WTC11 (cell line): ENCODE measurements around the gene NDUFV1. TPM values are rescaled to one million over a fixed set of nuclear protein-coding genes. Genes with fewer than 3 reads are reported as not detected.

Experiments
- ATAC-seq: fragments of 200-7000 bp; cut with Tn5 transposase; 2 replicates; pipeline ENCODE4 v1.10.0; 2021; ENCODE audit warnings: mild to moderate bottlenecking, moderate library complexity
- CTCF ChIA-PET: fragments of 300-600 bp; sonication (Branson Sonifier 250); formaldehyde crosslinking; loops from one replicate; lab custom pipeline; 2021; ENCODE audit warnings: antibody characterized with exemption; lab: Charles Lee
- POLR2A ChIA-PET: fragments of 350-600 bp; sonication (Branson Sonifier 250); formaldehyde crosslinking; loops from one replicate; lab custom pipeline; 2021; ENCODE audit warnings: antibody characterized with exemption; lab: Charles Lee
- DNase-seq: peaks from one replicate; pipeline ENCODE4 v3.0.0; 2021; ENCODE audit warnings: low spot score
- H3K27ac Mint-ChIP-seq: 2 replicates; pipeline ENCODE4 v1.8.0; 2021; ENCODE audit warnings: mixed read lengths
- H3K27me3 Mint-ChIP-seq: 2 replicates; pipeline ENCODE4 v1.8.0; 2021; ENCODE audit warnings: low read depth, mild to moderate bottlenecking, moderate library complexity, mixed read lengths
- H3K36me3 Mint-ChIP-seq: 2 replicates; pipeline ENCODE4 v1.8.0; 2021; ENCODE audit warnings: mixed read lengths
- H3K4me1 Mint-ChIP-seq: 2 replicates; pipeline ENCODE4 v1.8.0; 2022; ENCODE audit warnings: mixed read lengths
- H3K4me3 Mint-ChIP-seq: 2 replicates; pipeline ENCODE4 v1.8.0; 2021; ENCODE audit warnings: mild to moderate bottlenecking, moderate library complexity, mixed read lengths
- H3K9me3 Mint-ChIP-seq: 2 replicates; pipeline ENCODE4 v1.8.0; 2021; ENCODE audit warnings: mixed read lengths
- ETV6 ChIP-seq: sonication (generic); formaldehyde crosslinking; IDR thresholded peaks from 2 replicates; pipeline ENCODE4 v1.8.1; 2022; ENCODE audit warnings: mild to moderate bottlenecking, missing genetic modification reagents
- JUN ChIP-seq: sonication (generic); formaldehyde crosslinking; IDR thresholded peaks from 2 replicates; pipeline ENCODE4 v1.8.0; 2023; ENCODE audit warnings: mild to moderate bottlenecking, missing genetic modification reagents
- KAT7 ChIP-seq: sonication (generic); formaldehyde crosslinking; IDR thresholded peaks from 2 replicates; pipeline ENCODE4 v1.8.1; 2023; ENCODE audit warnings: missing genetic modification reagents, mild to moderate bottlenecking, borderline replicate concordance
- NFE2L1 ChIP-seq: sonication (generic); formaldehyde crosslinking; IDR thresholded peaks from 2 replicates; pipeline ENCODE4 v1.8.1; 2023; ENCODE audit warnings: missing genetic modification reagents
- OVOL2 ChIP-seq: fragments of 250-450 bp; sonication (Bioruptor Pico); IDR thresholded peaks from 2 replicates; pipeline ENCODE4 v1.9.0; 2021; ENCODE audit warnings: mild to moderate bottlenecking, borderline replicate concordance
- SOX15 ChIP-seq: fragments of 250-450 bp; sonication (Bioruptor Pico); IDR thresholded peaks from 2 replicates; pipeline ENCODE4 v1.9.0; 2021; ENCODE audit warnings: mild to moderate bottlenecking
- TP53 ChIP-seq: sonication (generic); formaldehyde crosslinking; IDR thresholded peaks from 2 replicates; pipeline ENCODE4 v1.8.1; 2023; ENCODE audit warnings: mild to moderate bottlenecking, missing genetic modification reagents
- ZNF121 ChIP-seq: sonication (generic); formaldehyde crosslinking; IDR thresholded peaks from 2 replicates; pipeline ENCODE4 v1.8.0; 2023; ENCODE audit warnings: missing genetic modification reagents
- ZNF219 ChIP-seq: sonication (generic); formaldehyde crosslinking; IDR thresholded peaks from 2 replicates; pipeline ENCODE4 v1.8.0; 2023; ENCODE audit warnings: missing genetic modification reagents, mild to moderate bottlenecking, borderline replicate concordance
- ZNF416 ChIP-seq: fragments of 250-450 bp; sonication (Bioruptor Pico); IDR thresholded peaks from 2 replicates; pipeline ENCODE4 v1.9.0; 2021; ENCODE audit warnings: mild to moderate bottlenecking, inconsistent platforms
- ZNF423 ChIP-seq: fragments of 250-450 bp; sonication (Bioruptor Pico); IDR thresholded peaks from 2 replicates; pipeline ENCODE4 v2.1.2; 2022; ENCODE audit warnings: mild to moderate bottlenecking, moderate library complexity
- total RNA-seq: library from RNA; stranded (reverse); gene quantifications from 3 replicates; pipeline ENCODE4 v1.2.3, GENCODE V29; 2021
- TF ChIP-seq, protein P1 (sequence below): sonication (generic); formaldehyde crosslinking; IDR thresholded peaks from 2 replicates; pipeline ENCODE4 v1.8.1; 2022; ENCODE audit warnings: mild to moderate bottlenecking, moderate library complexity, missing genetic modification reagents
- TF ChIP-seq, protein P2 (sequence below): fragments of 250-450 bp; sonication (Bioruptor Pico); IDR thresholded peaks from 2 replicates; pipeline ENCODE4 v1.9.0; 2021; ENCODE audit warnings: mild to moderate bottlenecking, borderline replicate concordance
- TF ChIP-seq, protein P3 (sequence below): fragments of 250-450 bp; sonication (Bioruptor Pico); IDR thresholded peaks from 2 replicates; pipeline ENCODE4 v1.9.0; 2021; ENCODE audit warnings: mild to moderate bottlenecking
- TF ChIP-seq, protein P4 (sequence below): sonication (generic); formaldehyde crosslinking; IDR thresholded peaks from 2 replicates; pipeline ENCODE4 v1.8.1; 2022; ENCODE audit warnings: missing genetic modification reagents, borderline replicate concordance
- TF ChIP-seq, protein P5 (sequence below): sonication (generic); formaldehyde crosslinking; IDR thresholded peaks from 2 replicates; pipeline ENCODE4 v1.8.0; 2023; ENCODE audit warnings: missing genetic modification reagents, mild to moderate bottlenecking, borderline replicate concordance
- TF ChIP-seq, protein P6 (sequence below): sonication (generic); formaldehyde crosslinking; IDR thresholded peaks from 2 replicates; pipeline ENCODE4 v1.8.0; 2022; ENCODE audit warnings: mild to moderate bottlenecking, missing genetic modification reagents

NDUFV1 gene
- total RNA-seq, 1 experiment from 2014 or later = 231 TPM

DNA sequence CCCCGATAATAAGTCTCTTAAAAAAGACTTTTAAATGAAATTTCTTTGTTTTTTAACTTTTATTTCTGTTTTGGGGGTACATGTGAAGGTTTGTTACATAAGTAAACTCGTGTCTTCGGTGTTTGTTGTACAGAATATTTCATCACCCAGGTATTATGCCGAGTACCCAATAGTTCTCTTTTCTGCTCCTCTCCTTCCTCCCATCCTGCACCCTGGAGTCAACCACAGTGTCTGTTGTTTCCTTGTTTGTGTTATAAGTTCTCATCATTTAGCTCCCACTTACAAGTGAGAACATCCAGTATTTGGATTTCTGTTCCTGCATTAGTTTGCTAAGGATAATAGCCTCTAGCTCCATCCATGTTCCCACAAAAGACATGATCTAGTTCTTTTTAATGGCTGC is 24.7 kb upstream of the NDUFV1 start:
- Mint-ChIP-seq H3K27ac (peak overlapping the region; percentile 75), H3K9me3 (no peaks in the 10 kb centered on the region)
- ChIA-PET POLR2A (interaction anchor here (1.4 kb wide), 1 partner anchor 33 kb away, joined by 3 read pairs; no protein-coding TSS in a partner anchor), CTCF (interaction anchor here (1.3 to 3.5 kb wide), 5 partner anchors 10 to 180 kb away, joined by 3 to 47 read pairs (median 10); partner anchors contain the start of genes NUDT8 and PPP1CA)
- DNase-seq = no peak
- TF ChIP-seq NFE2L1 (CRISPR knock-in tag) = no peak
- TF ChIP-seq, all 79 proteins: peak for 0
- Mint-ChIP-seq H3K4me1 (peaks cover 53% of the 10 kb centered on the region), H3K27me3 (peaks cover 2% of the 10 kb centered on the region), H3K36me3 (peaks cover 26% of the 10 kb centered on the region), H3K4me3 (peak overlapping the region; percentile 64)
- no peak for ATAC-seq

DNA sequence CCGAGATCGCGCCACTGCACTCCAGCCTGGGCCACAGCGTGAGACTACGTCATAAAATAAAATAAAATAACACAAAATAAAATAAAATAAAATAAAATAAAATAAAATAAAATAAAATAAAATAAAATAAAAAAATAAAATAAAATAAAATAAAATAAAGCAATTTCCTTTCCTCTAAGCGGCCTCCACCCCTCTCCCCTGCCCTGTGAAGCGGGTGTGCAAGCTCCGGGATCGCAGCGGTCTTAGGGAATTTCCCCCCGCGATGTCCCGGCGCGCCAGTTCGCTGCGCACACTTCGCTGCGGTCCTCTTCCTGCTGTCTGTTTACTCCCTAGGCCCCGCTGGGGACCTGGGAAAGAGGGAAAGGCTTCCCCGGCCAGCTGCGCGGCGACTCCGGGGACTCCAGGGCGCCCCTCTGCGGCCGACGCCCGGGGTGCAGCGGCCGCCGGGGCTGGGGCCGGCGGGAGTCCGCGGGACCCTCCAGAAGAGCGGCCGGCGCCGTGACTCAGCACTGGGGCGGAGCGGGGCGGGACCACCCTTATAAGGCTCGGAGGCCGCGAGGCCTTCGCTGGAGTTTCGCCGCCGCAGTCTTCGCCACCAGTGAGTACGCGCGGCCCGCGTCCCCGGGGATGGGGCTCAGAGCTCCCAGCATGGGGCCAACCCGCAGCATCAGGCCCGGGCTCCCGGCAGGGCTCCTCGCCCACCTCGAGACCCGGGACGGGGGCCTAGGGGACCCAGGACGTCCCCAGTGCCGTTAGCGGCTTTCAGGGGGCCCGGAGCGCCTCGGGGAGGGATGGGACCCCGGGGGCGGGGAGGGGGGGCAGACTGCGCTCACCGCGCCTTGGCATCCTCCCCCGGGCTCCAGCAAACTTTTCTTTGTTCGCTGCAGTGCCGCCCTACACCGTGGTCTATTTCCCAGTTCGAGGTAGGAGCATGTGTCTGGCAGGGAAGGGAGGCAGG is 23.2 kb upstream of the NDUFV1 start, which contains the start of gene GSTP1:
Gene GSTP1, plus strand, starts transcription at position 566 of the 958 bp plus-strand sequence. Its CDS starts 32 bp downstream, at position 598.
- Mint-ChIP-seq H3K4me1 (peaks cover 53% of the 10 kb centered on the region), H3K27ac (peak within 1 kb of the TSS; percentile 100), H3K9me3 (no peaks in the 10 kb centered on the region), H3K36me3 (peaks cover 36% of the 10 kb centered on the region), H3K4me3 (peak within 1 kb of the TSS; percentile 85), H3K27me3 (no peaks in the 10 kb centered on the region; the same call in 1 of the 2 replicates)
- DNase-seq (peak; percentile 86), ATAC-seq (peak; percentile 86)
- ChIA-PET POLR2A (interaction anchor here (0.7 to 1.7 kb wide), 4 partner anchors 12 to 46 kb away, joined by 3 to 4 read pairs (median 3); partner anchors contain the start of gene NUDT8), CTCF (interaction anchor here (0.5 to 3.5 kb wide), 11 partner anchors 10 to 486 kb away, joined by 3 to 47 read pairs (median 4); partner anchors contain the start of genes NUDT8 and PPP1CA)
- TF ChIP-seq ZNF121 (no peak), KAT7 (CRISPR knock-in tag) (no peak; the same call in 1 of the 2 replicates), ZNF416 (CRISPR knock-in tag) (no peak), SOX15 (CRISPR knock-in tag) (no peak), OVOL2 (CRISPR knock-in tag) (no peak), ETV6 (CRISPR knock-in tag) (peak; percentile 76), ZNF423 (CRISPR knock-in tag) (peak; percentile 94), JUN (CRISPR knock-in tag) (peak; percentile 69; the same call in 1 of the 2 replicates), TP53 (CRISPR knock-in tag) (peak; percentile 53; the same call in 1 of the 2 replicates), ZNF219 (CRISPR knock-in tag) (no peak), NFE2L1 (CRISPR knock-in tag) (peak; percentile 96)
- TF ChIP-seq, protein P1, sequence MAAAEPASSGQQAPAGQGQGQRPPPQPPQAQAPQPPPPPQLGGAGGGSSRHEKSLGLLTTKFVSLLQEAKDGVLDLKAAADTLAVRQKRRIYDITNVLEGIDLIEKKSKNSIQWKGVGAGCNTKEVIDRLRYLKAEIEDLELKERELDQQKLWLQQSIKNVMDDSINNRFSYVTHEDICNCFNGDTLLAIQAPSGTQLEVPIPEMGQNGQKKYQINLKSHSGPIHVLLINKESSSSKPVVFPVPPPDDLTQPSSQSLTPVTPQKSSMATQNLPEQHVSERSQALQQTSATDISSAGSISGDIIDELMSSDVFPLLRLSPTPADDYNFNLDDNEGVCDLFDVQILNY (CRISPR knock-in tag) = peak; percentile 71; the same call in 1 of the 2 replicates
- TF ChIP-seq, protein P2, sequence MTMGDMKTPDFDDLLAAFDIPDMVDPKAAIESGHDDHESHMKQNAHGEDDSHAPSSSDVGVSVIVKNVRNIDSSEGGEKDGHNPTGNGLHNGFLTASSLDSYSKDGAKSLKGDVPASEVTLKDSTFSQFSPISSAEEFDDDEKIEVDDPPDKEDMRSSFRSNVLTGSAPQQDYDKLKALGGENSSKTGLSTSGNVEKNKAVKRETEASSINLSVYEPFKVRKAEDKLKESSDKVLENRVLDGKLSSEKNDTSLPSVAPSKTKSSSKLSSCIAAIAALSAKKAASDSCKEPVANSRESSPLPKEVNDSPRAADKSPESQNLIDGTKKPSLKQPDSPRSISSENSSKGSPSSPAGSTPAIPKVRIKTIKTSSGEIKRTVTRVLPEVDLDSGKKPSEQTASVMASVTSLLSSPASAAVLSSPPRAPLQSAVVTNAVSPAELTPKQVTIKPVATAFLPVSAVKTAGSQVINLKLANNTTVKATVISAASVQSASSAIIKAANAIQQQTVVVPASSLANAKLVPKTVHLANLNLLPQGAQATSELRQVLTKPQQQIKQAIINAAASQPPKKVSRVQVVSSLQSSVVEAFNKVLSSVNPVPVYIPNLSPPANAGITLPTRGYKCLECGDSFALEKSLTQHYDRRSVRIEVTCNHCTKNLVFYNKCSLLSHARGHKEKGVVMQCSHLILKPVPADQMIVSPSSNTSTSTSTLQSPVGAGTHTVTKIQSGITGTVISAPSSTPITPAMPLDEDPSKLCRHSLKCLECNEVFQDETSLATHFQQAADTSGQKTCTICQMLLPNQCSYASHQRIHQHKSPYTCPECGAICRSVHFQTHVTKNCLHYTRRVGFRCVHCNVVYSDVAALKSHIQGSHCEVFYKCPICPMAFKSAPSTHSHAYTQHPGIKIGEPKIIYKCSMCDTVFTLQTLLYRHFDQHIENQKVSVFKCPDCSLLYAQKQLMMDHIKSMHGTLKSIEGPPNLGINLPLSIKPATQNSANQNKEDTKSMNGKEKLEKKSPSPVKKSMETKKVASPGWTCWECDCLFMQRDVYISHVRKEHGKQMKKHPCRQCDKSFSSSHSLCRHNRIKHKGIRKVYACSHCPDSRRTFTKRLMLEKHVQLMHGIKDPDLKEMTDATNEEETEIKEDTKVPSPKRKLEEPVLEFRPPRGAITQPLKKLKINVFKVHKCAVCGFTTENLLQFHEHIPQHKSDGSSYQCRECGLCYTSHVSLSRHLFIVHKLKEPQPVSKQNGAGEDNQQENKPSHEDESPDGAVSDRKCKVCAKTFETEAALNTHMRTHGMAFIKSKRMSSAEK = no peak
- TF ChIP-seq, protein P3, sequence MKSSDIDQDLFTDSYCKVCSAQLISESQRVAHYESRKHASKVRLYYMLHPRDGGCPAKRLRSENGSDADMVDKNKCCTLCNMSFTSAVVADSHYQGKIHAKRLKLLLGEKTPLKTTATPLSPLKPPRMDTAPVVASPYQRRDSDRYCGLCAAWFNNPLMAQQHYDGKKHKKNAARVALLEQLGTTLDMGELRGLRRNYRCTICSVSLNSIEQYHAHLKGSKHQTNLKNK (CRISPR knock-in tag) = no peak
- TF ChIP-seq, protein P4, sequence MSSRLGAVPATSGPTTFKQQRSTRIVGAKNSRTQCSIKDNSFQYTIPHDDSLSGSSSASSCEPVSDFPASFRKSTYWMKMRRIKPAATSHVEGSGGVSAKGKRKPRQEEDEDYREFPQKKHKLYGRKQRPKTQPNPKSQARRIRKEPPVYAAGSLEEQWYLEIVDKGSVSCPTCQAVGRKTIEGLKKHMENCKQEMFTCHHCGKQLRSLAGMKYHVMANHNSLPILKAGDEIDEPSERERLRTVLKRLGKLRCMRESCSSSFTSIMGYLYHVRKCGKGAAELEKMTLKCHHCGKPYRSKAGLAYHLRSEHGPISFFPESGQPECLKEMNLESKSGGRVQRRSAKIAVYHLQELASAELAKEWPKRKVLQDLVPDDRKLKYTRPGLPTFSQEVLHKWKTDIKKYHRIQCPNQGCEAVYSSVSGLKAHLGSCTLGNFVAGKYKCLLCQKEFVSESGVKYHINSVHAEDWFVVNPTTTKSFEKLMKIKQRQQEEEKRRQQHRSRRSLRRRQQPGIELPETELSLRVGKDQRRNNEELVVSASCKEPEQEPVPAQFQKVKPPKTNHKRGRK = no peak
- TF ChIP-seq, protein P5, sequence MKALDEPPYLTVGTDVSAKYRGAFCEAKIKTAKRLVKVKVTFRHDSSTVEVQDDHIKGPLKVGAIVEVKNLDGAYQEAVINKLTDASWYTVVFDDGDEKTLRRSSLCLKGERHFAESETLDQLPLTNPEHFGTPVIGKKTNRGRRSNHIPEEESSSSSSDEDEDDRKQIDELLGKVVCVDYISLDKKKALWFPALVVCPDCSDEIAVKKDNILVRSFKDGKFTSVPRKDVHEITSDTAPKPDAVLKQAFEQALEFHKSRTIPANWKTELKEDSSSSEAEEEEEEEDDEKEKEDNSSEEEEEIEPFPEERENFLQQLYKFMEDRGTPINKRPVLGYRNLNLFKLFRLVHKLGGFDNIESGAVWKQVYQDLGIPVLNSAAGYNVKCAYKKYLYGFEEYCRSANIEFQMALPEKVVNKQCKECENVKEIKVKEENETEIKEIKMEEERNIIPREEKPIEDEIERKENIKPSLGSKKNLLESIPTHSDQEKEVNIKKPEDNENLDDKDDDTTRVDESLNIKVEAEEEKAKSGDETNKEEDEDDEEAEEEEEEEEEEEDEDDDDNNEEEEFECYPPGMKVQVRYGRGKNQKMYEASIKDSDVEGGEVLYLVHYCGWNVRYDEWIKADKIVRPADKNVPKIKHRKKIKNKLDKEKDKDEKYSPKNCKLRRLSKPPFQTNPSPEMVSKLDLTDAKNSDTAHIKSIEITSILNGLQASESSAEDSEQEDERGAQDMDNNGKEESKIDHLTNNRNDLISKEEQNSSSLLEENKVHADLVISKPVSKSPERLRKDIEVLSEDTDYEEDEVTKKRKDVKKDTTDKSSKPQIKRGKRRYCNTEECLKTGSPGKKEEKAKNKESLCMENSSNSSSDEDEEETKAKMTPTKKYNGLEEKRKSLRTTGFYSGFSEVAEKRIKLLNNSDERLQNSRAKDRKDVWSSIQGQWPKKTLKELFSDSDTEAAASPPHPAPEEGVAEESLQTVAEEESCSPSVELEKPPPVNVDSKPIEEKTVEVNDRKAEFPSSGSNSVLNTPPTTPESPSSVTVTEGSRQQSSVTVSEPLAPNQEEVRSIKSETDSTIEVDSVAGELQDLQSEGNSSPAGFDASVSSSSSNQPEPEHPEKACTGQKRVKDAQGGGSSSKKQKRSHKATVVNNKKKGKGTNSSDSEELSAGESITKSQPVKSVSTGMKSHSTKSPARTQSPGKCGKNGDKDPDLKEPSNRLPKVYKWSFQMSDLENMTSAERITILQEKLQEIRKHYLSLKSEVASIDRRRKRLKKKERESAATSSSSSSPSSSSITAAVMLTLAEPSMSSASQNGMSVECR (CRISPR knock-in tag) = peak; percentile 45; the same call in 1 of the 2 replicates
- TF ChIP-seq, protein P6, sequence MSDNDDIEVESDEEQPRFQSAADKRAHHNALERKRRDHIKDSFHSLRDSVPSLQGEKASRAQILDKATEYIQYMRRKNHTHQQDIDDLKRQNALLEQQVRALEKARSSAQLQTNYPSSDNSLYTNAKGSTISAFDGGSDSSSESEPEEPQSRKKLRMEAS (CRISPR knock-in tag) = no peak
